Measurements from ENCODE around the gene GLDN. TPM values are rescaled to one million over a fixed set of nuclear protein-coding genes. Genes with fewer than 3 reads are reported as not detected.

GLDN gene
- total RNA-seq = 0.36 TPM in 1 of 2 replicates, not detected in the other

GRCh38 chr15:51341366-51342226 is at the start of gene GLDN:
Gene GLDN (plus strand): TSS chr15:51341655. CDS start chr15:51341685, 30 bp downstream.

DNA sequence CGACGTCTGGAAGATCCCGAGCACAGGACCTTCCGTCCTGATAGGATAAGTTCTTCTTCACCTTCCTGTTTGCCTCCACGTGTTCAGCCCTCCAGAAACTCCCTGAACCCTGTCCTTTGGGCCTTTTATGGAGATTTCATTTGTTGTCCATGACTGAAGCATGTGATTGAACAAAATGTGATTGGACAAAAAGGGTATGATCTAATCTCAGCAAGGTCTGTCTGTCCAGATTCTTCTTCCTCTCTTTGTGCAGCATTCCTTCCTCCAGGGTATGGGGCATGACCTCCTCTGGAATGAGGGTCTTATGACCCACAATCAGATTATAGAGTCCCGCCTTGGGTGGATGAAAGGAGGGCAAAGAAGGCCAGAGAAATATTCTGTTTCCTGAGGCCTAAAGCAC is 3.0 kb upstream of the GLDN start, which contains the start of gene CYP19A1:
TSS of gene CYP19A1 (minus strand) at position 101 of the 400 bp plus-strand sequence. CDS start 95,684 bp downstream, outside the sequence.

Other genes with a start within 250 kb of the GLDN start
- 3.8 and 8.1 TPM in 2 replicates for gene TNFAIP8L3, start 246.7 kb upstream of the GLDN start, total RNA-seq
- 0.18 TPM in 1 of 2 replicates, not detected in the other for gene CYP19A1, start 3.1 kb upstream of the GLDN start, total RNA-seq